ENCODE results near the gene PPA1. TPM values are rescaled to one million over a fixed set of nuclear protein-coding genes. Genes with fewer than 3 reads are reported as not detected.

The PPA1 gene
- total and polyA plus RNA-seq, 7 donors, result 51.2 to 273 (median 99.5) TPM

DNA sequence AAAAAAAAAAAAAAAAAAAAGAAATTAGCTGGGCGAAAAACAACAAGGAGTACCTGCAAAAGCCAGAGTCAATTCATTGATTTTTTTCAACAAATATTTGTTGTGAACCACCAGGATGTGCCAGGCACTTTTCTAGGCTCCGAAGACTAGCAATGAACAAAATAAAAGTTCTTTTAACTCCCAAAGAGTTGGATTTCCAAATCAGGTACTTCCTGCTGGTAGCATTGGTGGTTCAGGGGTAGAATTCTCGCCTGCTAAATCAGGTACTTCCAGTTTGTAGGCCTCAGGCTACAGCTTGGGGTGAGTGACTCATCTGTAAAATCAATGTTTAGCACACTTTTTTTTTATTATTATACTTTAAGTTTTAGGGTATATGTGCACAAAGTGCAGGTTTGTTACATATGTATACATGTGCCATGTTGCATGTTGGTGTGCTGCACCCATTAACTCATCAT is 10.9 kb downstream of the PPA1 start:
- Histone ChIP-seq H3K27me3 (no peaks in the 10 kb centered on the region), H3K9me3 (no peaks in the 10 kb centered on the region), H3K4me3 (no peak overlapping the region), H3K4me1 (peaks cover 0 to 19% (median 12%) of the 10 kb centered on the region in 4 donors), H3K36me3 (peaks cover 0 to 15% (median 2%) of the 10 kb centered on the region in 4 donors), H3K27ac (peak overlapping the region in 1 of 4 donors; percentile 48)
- no peak for DNase-seq
- intact Hi-C loops (cut with DNase I), result loop anchor here (10.0 kb wide), 1 partner anchor 322 kb away; no protein-coding TSS in a partner anchor
- TF ChIP-seq POLR2A (IDR thresholded peaks at IDR 0.05) (no peak), POLR2AphosphoS5 (IDR thresholded peaks at IDR 0.05) (no peak), EP300 (IDR thresholded peaks at IDR 0.05) (no peak), CTCF (IDR thresholded peaks at IDR 0.05) (no peak)
- WGBS, 2 donors, result 77 to 86% methylated on average over 3 of the region's 3 CpGs

- WGBS, 2 donors, result 14 to 36% methylated on average over 1 of the region's 1 CpG
- Histone ChIP-seq H3K4me1 (peaks cover 0 to 15% (median 11%) of the 10 kb centered on the region in 4 donors), H3K4me3 (peak overlapping the region in 1 of 4 donors; percentile 23), H3K27me3 (no peaks in the 10 kb centered on the region), H3K9me3 (no peaks in the 10 kb centered on the region), H3K36me3 (peaks cover 0 to 27% (median 2%) of the 10 kb centered on the region in 4 donors), H3K27ac (peak overlapping the region; percentile 32 to 48 (median 42))
- no peak for TF ChIP-seq EP300 (IDR thresholded peaks at IDR 0.05)
- TF ChIP-seq CTCF (IDR thresholded peaks at IDR 0.05), result no peak
- TF ChIP-seq POLR2A (IDR thresholded peaks at IDR 0.05), result no peak
- no peak for TF ChIP-seq POLR2AphosphoS5 (IDR thresholded peaks at IDR 0.05)
- intact Hi-C loops (cut with DNase I), result loop anchor here (1.0 to 10.0 kb wide), 2 partner anchors 143 to 324 kb away; no protein-coding TSS in a partner anchor
- DNase-seq, result no peak
These were observed 12.2 kb downstream of the PPA1 start for GRCh38 chr10:70221030-70221429.

DNA sequence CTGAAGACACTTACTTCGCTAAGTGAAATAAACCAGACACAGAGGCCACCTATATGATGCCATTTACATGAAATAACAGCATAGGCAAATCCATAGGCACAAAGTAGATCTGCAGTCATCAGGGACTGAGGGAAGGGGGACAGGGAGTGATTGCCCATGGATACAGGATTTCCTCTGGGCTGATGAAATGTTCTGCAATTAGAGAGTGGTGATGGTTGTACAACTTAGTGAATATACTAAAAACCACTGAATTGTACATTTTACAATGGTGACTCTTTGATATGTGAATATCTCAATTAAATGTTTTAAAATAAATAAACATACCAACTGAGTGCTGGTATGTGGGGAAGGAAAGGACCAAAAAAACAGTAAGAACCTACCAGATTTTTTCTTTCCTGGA is 20.4 kb downstream of the PPA1 start:
- peaks cover 0 to 99% (median 24%) of the 10 kb centered on the region in 4 donors for H3K36me3 ChIP-seq

GRCh38 chr10:70212277-70212676 is 21.0 kb downstream of the PPA1 start:
- TF ChIP-seq CTCF (IDR thresholded peaks at IDR 0.05) (no peak), EP300 (IDR thresholded peaks at IDR 0.05) (no peak), POLR2AphosphoS5 (IDR thresholded peaks at IDR 0.05) (no peak), POLR2A (IDR thresholded peaks at IDR 0.05) (no peak)
- Histone ChIP-seq H3K4me3 (no peak overlapping the region), H3K27ac (no peak overlapping the region), H3K36me3 (peaks cover 0 to 99% (median 29%) of the 10 kb centered on the region in 4 donors), H3K9me3 (no peaks in the 10 kb centered on the region), H3K27me3 (no peaks in the 10 kb centered on the region), H3K4me1 (no peaks in the 10 kb centered on the region)
- no peak for DNase-seq
- intact Hi-C loops (cut with DNase I), result no loop called here

More for the DNA sequence above, 20.4 kb downstream of the PPA1 start:
- H3K9me3 ChIP-seq, result no peaks in the 10 kb centered on the region
- H3K27me3 ChIP-seq, result no peaks in the 10 kb centered on the region
- H3K4me3 ChIP-seq, result no peak overlapping the region
- intact Hi-C loops (cut with DNase I), result no loop called here
- WGBS, 2 donors, result 98 to 100% methylated on average over 1 of the region's 1 CpG
- H3K27ac ChIP-seq, result no peak overlapping the region
- no peak for DNase-seq
- H3K4me1 ChIP-seq, result no peaks in the 10 kb centered on the region
- no peak for TF ChIP-seq EP300 (IDR thresholded peaks at IDR 0.05)
- TF ChIP-seq POLR2AphosphoS5 (IDR thresholded peaks at IDR 0.05), result no peak
- TF ChIP-seq POLR2A (IDR thresholded peaks at IDR 0.05), result no peak

DNA sequence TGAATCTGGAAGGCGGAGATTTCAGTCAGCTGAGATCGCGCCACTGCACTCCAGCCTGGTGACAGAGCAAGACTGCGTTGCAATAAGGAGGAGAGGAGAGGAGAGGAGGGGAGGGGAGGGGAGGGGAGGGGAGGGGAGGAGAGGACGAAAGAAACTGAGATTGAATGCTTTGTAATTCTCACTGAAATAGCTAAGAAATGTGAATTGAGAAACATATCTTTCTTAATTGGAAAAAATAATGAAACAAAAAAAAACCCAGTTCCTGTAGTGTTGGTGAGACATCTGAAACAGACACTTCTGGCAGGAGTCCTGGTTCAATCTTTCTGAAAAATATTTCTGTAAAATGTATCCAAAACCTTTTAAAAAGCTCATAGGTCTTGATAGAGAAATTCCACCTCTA is 26.5 kb downstream of the PPA1 start:
- no peak overlapping the region for H3K27ac ChIP-seq
- WGBS, 2 donors, result 96 to 100% methylated on average over 5 of the region's 5 CpGs
- peaks cover 0 to 93% (median 40%) of the 10 kb centered on the region in 4 donors for H3K36me3 ChIP-seq
- TF ChIP-seq CTCF (IDR thresholded peaks at IDR 0.05), result no peak
- TF ChIP-seq POLR2AphosphoS5 (IDR thresholded peaks at IDR 0.05), result no peak
- no peak for TF ChIP-seq EP300 (IDR thresholded peaks at IDR 0.05)
- TF ChIP-seq POLR2A (IDR thresholded peaks at IDR 0.05), result no peak
- no peaks in the 10 kb centered on the region for H3K27me3 ChIP-seq
- intact Hi-C loops (cut with DNase I), result no loop called here
- H3K9me3 ChIP-seq, result no peaks in the 10 kb centered on the region
- no peak overlapping the region for H3K4me3 ChIP-seq
- DNase-seq, result no peak
- H3K4me1 ChIP-seq, result no peaks in the 10 kb centered on the region

All from sigmoid colon (tissue), 7 donors.